Stimulated activated CD4-positive, alpha-beta T cell treated with anti-CD3 and anti-CD28 coated beads, Interleukin-12 subunit alpha, Interleukin-12 subunit beta, amount 100 ng/mL, for 24 hours (primary cell): Measurements from ENCODE around the gene DCUN1D3.
"Not testable (repeated sequence)": the region's sequence is repeated elsewhere in the genome, so short reads cannot be mapped to it uniquely, and the experiment has no call there.

ENCODE experiments used
- DNase-seq, 2 experiments: peaks; one replicate each; pipeline ENCODE4 v3.0.0-alpha.2; 2020; ENCODE audit warnings: low read depth in 2 of 2

DCUN1D3 gene

GRCh38 chr16:20900299-20901067, at the start of gene DCUN1D3, which contains the start of gene LYRM1:
Gene DCUN1D3, minus strand, starts transcription at chr16:20900358. Its CDS starts 37,820 bp downstream, at chr16:20862538.
Gene LYRM1, plus strand, starts transcription at chr16:20900771. Its CDS starts 14,785 bp downstream, at chr16:20915556.
- peak; percentile 85 to 89 for DNase-seq

- DNase-seq = no peak
Observed at GRCh38 chr16:20949660-20950059, 49.5 kb upstream of the DCUN1D3 start.

GRCh38 chr16:20948444-20948843, 48.3 kb upstream of the DCUN1D3 start:
- no peak for DNase-seq

- DNase-seq = no peak
Observed at GRCh38 chr16:20946015-20946629, 46.0 kb upstream of the DCUN1D3 start.

GRCh38 chr16:20945575-20945875, 45.4 kb upstream of the DCUN1D3 start:
- DNase-seq = not testable (repeated sequence)

GRCh38 chr16:20944861-20945574, 44.9 kb upstream of the DCUN1D3 start:
- DNase-seq = peak; percentile 3 to 31

GRCh38 chr16:20942256-20942655, 42.1 kb upstream of the DCUN1D3 start:
- DNase-seq = no peak

- no peak for DNase-seq
Observed at GRCh38 chr16:20941636-20941926, 41.4 kb upstream of the DCUN1D3 start.

GRCh38 chr16:20940871-20941635, 40.9 kb upstream of the DCUN1D3 start:
- no peak for DNase-seq

GRCh38 chr16:20939611-20940010, 39.5 kb upstream of the DCUN1D3 start:
- DNase-seq = no peak

GRCh38 chr16:20938426-20938825, 38.3 kb upstream of the DCUN1D3 start:
- DNase-seq = no peak

- no peak for DNase-seq
Observed at GRCh38 chr16:20937736-20938135, 37.6 kb upstream of the DCUN1D3 start.

GRCh38 chr16:20933589-20933988, 33.4 kb upstream of the DCUN1D3 start:
- no peak for DNase-seq

GRCh38 chr16:20931066-20931600, 31.0 kb upstream of the DCUN1D3 start:
- no peak for DNase-seq

GRCh38 chr16:20930365-20930690, 30.2 kb upstream of the DCUN1D3 start:
- DNase-seq = no peak

- not testable (repeated sequence) for DNase-seq
Observed at GRCh38 chr16:20929676-20930364, 29.7 kb upstream of the DCUN1D3 start.

GRCh38 chr16:20928774-20929411, 28.7 kb upstream of the DCUN1D3 start:
- DNase-seq = no peak

GRCh38 chr16:20925751-20926150, 25.6 kb upstream of the DCUN1D3 start:
- DNase-seq = no peak

GRCh38 chr16:20923876-20924275, 23.7 kb upstream of the DCUN1D3 start:
- no peak for DNase-seq

- DNase-seq = no peak
Observed at GRCh38 chr16:20920799-20921198, 20.6 kb upstream of the DCUN1D3 start.

- no peak for DNase-seq
Observed at GRCh38 chr16:20920091-20920490, 19.9 kb upstream of the DCUN1D3 start.
